H9 (cell line): Measurements from ENCODE around the gene NEGR1. TPM values are rescaled to one million over a fixed set of nuclear protein-coding genes. Genes with fewer than 3 reads are reported as not detected.

Source experiments
- DNase-seq: peaks from one replicate; pipeline ENCODE4 v3.0.0-alpha.2; 2017
- H2AFZ ChIP-seq: one replicate; pipeline ENCODE4 v1.6.1; 2013; ENCODE audit warnings: mild to moderate bottlenecking, low read length, control low read depth, moderate library complexity
- H2AK5ac ChIP-seq: 2 replicates; pipeline ENCODE4 v1.6.1; 2013; ENCODE audit warnings: low read length, control low read depth, mixed read lengths; ENCODE audit not compliant: insufficient read length
- H2BK120ac ChIP-seq: one replicate; pipeline ENCODE4 v1.6.1; 2013; ENCODE audit warnings: low read depth, mild to moderate bottlenecking, low read length, control low read depth, inconsistent platforms; ENCODE audit not compliant: poor library complexity, severe bottlenecking
- H2BK12ac ChIP-seq: 2 replicates; pipeline ENCODE4 v1.6.1; 2013; ENCODE audit warnings: low read length, control low read depth, mixed read lengths, low read depth; ENCODE audit not compliant: insufficient read length
- H2BK15ac ChIP-seq: 2 replicates; pipeline ENCODE4 v1.6.1; 2013; ENCODE audit warnings: low read depth, low read length, control low read depth
- H2BK20ac ChIP-seq: one replicate; pipeline ENCODE4 v1.6.1; 2013; ENCODE audit warnings: low read depth, mild to moderate bottlenecking, low read length, control low read depth, inconsistent platforms; ENCODE audit not compliant: poor library complexity, severe bottlenecking
- H2BK5ac ChIP-seq: 2 replicates; pipeline ENCODE4 v1.6.1; 2013; ENCODE audit warnings: low read length, control low read depth, mixed read lengths; ENCODE audit not compliant: insufficient read length
- H3K14ac ChIP-seq: 2 replicates; pipeline ENCODE4 v1.6.1; 2013; ENCODE audit warnings: low read length, control low read depth; ENCODE audit not compliant: insufficient read depth
- H3K18ac ChIP-seq: 2 replicates; pipeline ENCODE4 v1.6.1; 2013; ENCODE audit warnings: low read depth, mild to moderate bottlenecking, mixed read lengths, low read length, control low read depth; ENCODE audit not compliant: insufficient read length
- H3K23ac ChIP-seq: 2 replicates; pipeline ENCODE4 v1.6.1; 2013; ENCODE audit warnings: low read length, control low read depth, mixed read lengths, low read depth; ENCODE audit not compliant: insufficient read length
- H3K23me2 ChIP-seq: 2 replicates; pipeline ENCODE4 v1.6.1; 2013; ENCODE audit warnings: low read depth, mild to moderate bottlenecking, mixed read lengths, low read length, control low read depth; ENCODE audit not compliant: insufficient read length, poor library complexity, severe bottlenecking
- H3K27ac ChIP-seq: 2 replicates; pipeline ENCODE4 v1.5.1; 2013; ENCODE audit warnings: low read length, control low read depth, mixed read lengths, low read depth; ENCODE audit not compliant: insufficient read length
- H3K27me3 ChIP-seq: 2 replicates; pipeline ENCODE4 v1.6.1; 2013; ENCODE audit warnings: low read length, control low read depth, inconsistent platforms; ENCODE audit not compliant: insufficient read depth
- H3K4ac ChIP-seq: 2 replicates; pipeline ENCODE4 v1.6.1; 2013; ENCODE audit warnings: low read depth, mild to moderate bottlenecking, control low read depth, inconsistent platforms, low read length, moderate library complexity
- H3K4me1 ChIP-seq: 2 replicates; pipeline ENCODE4 v1.6.1; 2013; ENCODE audit warnings: low read length, control low read depth, inconsistent platforms; ENCODE audit not compliant: insufficient read depth
- H3K4me2 ChIP-seq: 2 replicates; pipeline ENCODE4 v1.6.1; 2013; ENCODE audit warnings: low read length, control low read depth, mixed read lengths; ENCODE audit not compliant: insufficient read length, insufficient read depth
- H3K56ac ChIP-seq: 2 replicates; pipeline ENCODE4 v1.6.1; 2013; ENCODE audit warnings: low read depth, mild to moderate bottlenecking, mixed read lengths, low read length, control low read depth; ENCODE audit not compliant: insufficient read length
- H3K79me1 ChIP-seq: 2 replicates; pipeline ENCODE4 v1.6.1; 2013; ENCODE audit warnings: low read depth, mild to moderate bottlenecking, moderate library complexity, low read length, control low read depth, inconsistent platforms; ENCODE audit not compliant: insufficient read depth, poor library complexity, severe bottlenecking
- H3K79me2 ChIP-seq: 2 replicates; pipeline ENCODE4 v1.6.1; 2013; ENCODE audit warnings: low read length, control low read depth, inconsistent platforms; ENCODE audit not compliant: insufficient read depth
- H3K9ac ChIP-seq: 2 replicates; pipeline ENCODE4 v1.6.1; 2013; ENCODE audit warnings: low read length, control low read depth, mixed read lengths; ENCODE audit not compliant: insufficient read length; ENCODE audit errors: extremely low read depth
- H3K9me3 ChIP-seq: one replicate; pipeline ENCODE4 v1.6.1; 2013; ENCODE audit warnings: low read depth, low read length, inconsistent platforms; ENCODE audit not compliant: control insufficient read depth
- H3T11ph ChIP-seq: one replicate; pipeline ENCODE4 v1.6.1; 2013; ENCODE audit warnings: mild to moderate bottlenecking, low read length, control low read depth, inconsistent platforms
- H4K20me1 ChIP-seq: one replicate; pipeline ENCODE4 v1.6.1; 2013; ENCODE audit not compliant: control insufficient read depth, insufficient read length, insufficient read depth
- H4K5ac ChIP-seq: 2 replicates; pipeline ENCODE4 v1.6.1; 2013; ENCODE audit warnings: low read depth, mild to moderate bottlenecking, mixed read lengths, low read length, control low read depth; ENCODE audit not compliant: insufficient read length
- H4K8ac ChIP-seq: replicated peaks from 2 replicates; pipeline ENCODE4 v1.6.1; 2013; ENCODE audit warnings: low read length, control low read depth, mixed read lengths, low read depth; ENCODE audit not compliant: insufficient read length
- H4K91ac ChIP-seq: 2 replicates; pipeline ENCODE4 v1.6.1; 2013; ENCODE audit warnings: low read depth, mild to moderate bottlenecking, moderate library complexity, mixed read lengths, low read length, control low read depth; ENCODE audit not compliant: insufficient read length
- H3K27ac Mint-ChIP-seq, 3 experiments: 2 replicates in 2 of 3; 3 replicates in 1 of 3; pipeline ENCODE4 v1.8.0; 2020 to 2021; ENCODE audit warnings: mixed read lengths in 3 of 3, mild to moderate bottlenecking in 1 of 3, moderate library complexity in 1 of 3
- H3K27me3 Mint-ChIP-seq: 2 replicates; pipeline ENCODE4 v1.8.0; 2021; ENCODE audit warnings: low read depth, mild to moderate bottlenecking, moderate library complexity, mixed read lengths
- H3K36me3 Mint-ChIP-seq, 3 experiments: 2 replicates in 2 of 3; 3 replicates in 1 of 3; pipeline ENCODE4 v1.8.0; 2020 to 2021; ENCODE audit warnings: low read depth in 3 of 3, mixed read lengths in 3 of 3; ENCODE audit not compliant: insufficient read depth in 1 of 3
- H3K4me1 Mint-ChIP-seq, 2 experiments: 2 replicates each; pipeline ENCODE4 v1.8.0; 2020; ENCODE audit warnings: mixed read lengths in 2 of 2
- H3K4me3 Mint-ChIP-seq, 2 experiments: 2 replicates in 1 of 2; 3 replicates in 1 of 2; pipeline ENCODE4 v1.8.0; 2020 to 2021; ENCODE audit warnings: mild to moderate bottlenecking in 2 of 2, mixed read lengths in 2 of 2, moderate library complexity in 1 of 2
- H3K9me3 Mint-ChIP-seq, 2 experiments: 2 replicates in 1 of 2; 3 replicates in 1 of 2; pipeline ENCODE4 v1.8.0; 2020; ENCODE audit warnings: mild to moderate bottlenecking in 2 of 2, mixed read lengths in 2 of 2, moderate library complexity in 1 of 2
- WGBS: extraction: QIAGEN DNeasy Blood & Tissue Kit; methylation state at CpG from one replicate; pipeline ENCODE4 v1.1.7; 2013; ENCODE audit warnings: missing lambda C conversion rate, low lambda C conversion rate, mixed read lengths; ENCODE audit not compliant: insufficient read length; ENCODE audit errors: extremely low coverage; 5-methylcytosine and 5-hydroxymethylcytosine counted together
- total RNA-seq: library from RNA; stranded (reverse); gene quantifications from 2 replicates; pipeline ENCODE4 v1.2.1, GENCODE V29; 2021
- TF ChIP-seq, protein P1 (sequence below): fragments of 200-600 bp; sonication (generic); conservative IDR thresholded peaks from 3 replicates; pipeline ENCODE4 v1.8.0; 2021; ENCODE audit warnings: antibody characterized with exemption, mild to moderate bottlenecking

NEGR1 gene
- total RNA-seq, 1 experiment from 2014 or later = 0.13 TPM

DNA sequence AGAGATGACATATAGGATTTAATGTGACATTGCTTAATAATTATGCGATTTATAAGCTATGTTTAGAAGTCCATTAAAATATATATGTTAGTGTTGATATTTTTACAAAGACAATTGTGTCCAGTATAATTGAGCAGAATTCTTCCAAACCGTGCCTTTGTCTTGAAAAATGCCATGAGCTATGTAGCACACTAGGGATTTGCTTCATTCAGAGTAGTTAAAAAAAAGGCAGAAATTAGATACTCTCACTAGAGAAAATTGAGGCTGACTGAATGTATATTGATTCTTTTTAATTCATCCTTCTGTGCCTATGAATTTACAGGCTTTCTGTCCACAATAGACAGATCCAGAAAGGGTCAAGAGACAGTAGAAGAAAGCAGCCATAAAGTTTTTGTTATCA is 429.0 kb downstream of the NEGR1 start:
- Histone ChIP-seq H3K56ac (no peak overlapping the region), H4K8ac (no peak overlapping the region), H3K4me1 (no peaks in the 10 kb centered on the region; the same call in 1 of the 2 replicates), H2BK5ac (no peak overlapping the region), H3K27me3 (no peaks in the 10 kb centered on the region), H2AFZ (no peak overlapping the region), H3K9ac (no peak overlapping the region), H2AK5ac (no peak overlapping the region), H3K14ac (no peak overlapping the region), H3T11ph (no peak overlapping the region), H3K23ac (no peak overlapping the region), H2BK12ac (no peak overlapping the region), H3K18ac (no peak overlapping the region), H4K5ac (no peak overlapping the region), H3K4me2 (no peak overlapping the region), H3K9me3 (no peaks in the 10 kb centered on the region), H3K27ac (no peak overlapping the region), H4K20me1 (no peaks in the 10 kb centered on the region), H2BK120ac (no peak overlapping the region), H2BK15ac (no peak overlapping the region), H4K91ac (no peak overlapping the region), H3K79me1 (no peaks in the 10 kb centered on the region), H3K4ac (no peak overlapping the region), H2BK20ac (no peak overlapping the region), H3K23me2 (no peaks in the 10 kb centered on the region), H3K79me2 (no peaks in the 10 kb centered on the region)
- H3K4me1 Mint-ChIP-seq = peaks cover 5 to 6% of the 10 kb centered on the region in 2 experiments
- H3K27ac Mint-ChIP-seq = no peak overlapping the region
- no CpG with 5 or more reads among the region's 2 CpGs for WGBS
- H3K9me3 Mint-ChIP-seq = no peaks in the 10 kb centered on the region
- no peak overlapping the region for H3K4me3 Mint-ChIP-seq
- no peak for DNase-seq
- no peaks in the 10 kb centered on the region for H3K27me3 Mint-ChIP-seq
- TF ChIP-seq, protein P1, sequence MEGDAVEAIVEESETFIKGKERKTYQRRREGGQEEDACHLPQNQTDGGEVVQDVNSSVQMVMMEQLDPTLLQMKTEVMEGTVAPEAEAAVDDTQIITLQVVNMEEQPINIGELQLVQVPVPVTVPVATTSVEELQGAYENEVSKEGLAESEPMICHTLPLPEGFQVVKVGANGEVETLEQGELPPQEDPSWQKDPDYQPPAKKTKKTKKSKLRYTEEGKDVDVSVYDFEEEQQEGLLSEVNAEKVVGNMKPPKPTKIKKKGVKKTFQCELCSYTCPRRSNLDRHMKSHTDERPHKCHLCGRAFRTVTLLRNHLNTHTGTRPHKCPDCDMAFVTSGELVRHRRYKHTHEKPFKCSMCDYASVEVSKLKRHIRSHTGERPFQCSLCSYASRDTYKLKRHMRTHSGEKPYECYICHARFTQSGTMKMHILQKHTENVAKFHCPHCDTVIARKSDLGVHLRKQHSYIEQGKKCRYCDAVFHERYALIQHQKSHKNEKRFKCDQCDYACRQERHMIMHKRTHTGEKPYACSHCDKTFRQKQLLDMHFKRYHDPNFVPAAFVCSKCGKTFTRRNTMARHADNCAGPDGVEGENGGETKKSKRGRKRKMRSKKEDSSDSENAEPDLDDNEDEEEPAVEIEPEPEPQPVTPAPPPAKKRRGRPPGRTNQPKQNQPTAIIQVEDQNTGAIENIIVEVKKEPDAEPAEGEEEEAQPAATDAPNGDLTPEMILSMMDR = no peak
- H3K36me3 Mint-ChIP-seq = no peaks in the 10 kb centered on the region
